LNCaP clone FGC (cell line): ENCODE measurements around the gene XRCC4.

Experiments used
- DNase-seq: peaks from one replicate; pipeline ENCODE4 v3.0.0-alpha.2; 2011; ENCODE audit warnings: low read depth
- H3K4me3 ChIP-seq: 2 replicates; pipeline ENCODE4 v1.5.1; 2011; ENCODE audit warnings: mild to moderate bottlenecking, low read depth, low read length, control low read depth
- CTCF ChIP-seq: IDR thresholded peaks from 2 replicates; pipeline ENCODE4 v1.5.1; 2012; ENCODE audit warnings: mild to moderate bottlenecking; ENCODE audit not compliant: control insufficient read depth, insufficient read depth; ENCODE audit errors: extremely low read depth

The XRCC4 gene

DNA sequence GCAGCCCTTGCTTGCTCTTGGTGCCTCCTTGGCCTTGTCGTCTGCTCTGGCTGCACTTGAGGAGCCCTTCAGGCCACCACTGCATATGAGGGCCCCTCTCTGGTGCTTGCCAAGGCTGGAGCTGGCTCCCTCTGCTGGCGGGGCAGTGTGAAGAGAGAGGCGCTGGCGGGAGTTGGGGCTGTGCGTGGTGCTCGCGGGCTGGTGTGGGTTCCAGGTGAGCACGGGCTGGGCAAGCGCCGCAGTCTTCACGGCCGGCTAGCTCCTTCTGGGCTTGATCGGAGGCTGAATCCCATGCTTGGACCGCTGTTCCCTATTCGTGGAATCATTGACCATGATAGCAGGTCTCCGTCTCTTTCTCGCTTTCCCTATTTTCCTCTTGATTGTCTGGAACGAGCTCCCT, 56.5 kb downstream of the XRCC4 start:
- H3K4me3 ChIP-seq: no peak overlapping the region
- no peak for DNase-seq
- TF ChIP-seq CTCF: no peak

DNA sequence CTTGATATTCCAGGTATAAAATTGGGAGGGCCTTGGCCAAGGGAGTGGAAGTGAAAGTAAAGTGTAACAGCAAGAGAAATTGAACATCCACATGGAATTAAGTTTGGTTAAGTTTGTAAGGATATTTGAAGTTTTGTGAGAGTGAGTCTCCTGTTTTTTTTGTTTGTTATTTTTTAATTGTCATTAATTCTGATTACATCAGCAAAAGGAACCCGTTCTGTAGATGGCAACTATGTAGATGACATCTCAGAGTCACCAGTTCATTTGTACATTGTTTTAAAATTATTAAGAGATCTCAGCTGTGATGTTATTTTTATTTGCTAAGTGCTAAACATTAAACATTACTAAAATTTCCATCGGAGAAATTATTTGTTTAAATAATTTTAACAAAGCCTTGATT, 65.2 kb downstream of the XRCC4 start:
- H3K4me3 ChIP-seq: no peak overlapping the region
- DNase-seq: no peak
- TF ChIP-seq CTCF: no peak

- DNase-seq: no peak
- TF ChIP-seq CTCF: no peak
- H3K4me3 ChIP-seq: no peak overlapping the region
Observed at GRCh38 chr5:83145241-83145640, 67.9 kb downstream of the XRCC4 start.

DNA sequence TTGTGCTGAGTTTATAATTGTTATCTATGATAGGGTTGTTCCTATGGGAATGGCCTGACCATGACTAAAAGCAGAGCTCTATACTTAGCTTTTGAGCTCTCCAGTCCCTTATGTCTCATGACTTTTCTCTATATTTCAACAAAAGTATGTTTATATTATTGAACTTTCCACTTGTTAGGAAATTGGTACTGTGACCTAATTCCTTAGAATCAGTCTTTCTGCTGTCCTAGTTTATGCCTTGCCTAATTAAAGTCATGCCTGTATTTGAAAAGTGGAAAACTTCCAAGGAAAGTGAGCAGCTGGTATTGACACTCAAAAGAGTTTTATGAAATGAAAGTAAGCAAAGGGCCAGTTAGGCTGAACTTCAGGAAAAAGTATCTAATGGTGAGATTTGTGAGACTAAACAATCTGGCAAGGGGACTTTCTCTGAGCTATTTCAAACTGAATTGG, 68.6 kb downstream of the XRCC4 start:
- no peak overlapping the region for H3K4me3 ChIP-seq
- DNase-seq: no peak
- TF ChIP-seq CTCF: no peak

DNA sequence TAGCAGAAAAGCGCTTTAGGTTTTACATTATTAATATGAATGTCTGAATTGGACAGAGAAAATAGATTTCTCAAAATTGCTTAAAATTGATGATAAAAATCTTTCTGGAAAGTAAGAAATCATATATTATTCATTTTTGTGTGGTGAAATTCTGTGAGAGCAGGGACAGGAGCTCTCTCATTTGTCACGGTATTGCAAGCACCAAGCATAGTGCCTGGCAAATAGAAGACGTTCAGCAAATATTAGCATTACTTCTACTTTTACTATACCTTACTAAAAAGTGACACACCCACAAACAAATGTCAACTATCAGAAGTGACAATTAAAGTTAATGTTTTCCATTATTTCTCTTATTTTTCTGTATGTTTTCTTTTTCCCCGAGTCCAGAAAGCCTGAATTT, 69.1 kb downstream of the XRCC4 start:
- no peak overlapping the region for H3K4me3 ChIP-seq
- TF ChIP-seq CTCF: no peak
- DNase-seq: no peak

- no peak overlapping the region for H3K4me3 ChIP-seq
- no peak for DNase-seq
Observed at GRCh38 chr5:83147593-83147992, 70.2 kb downstream of the XRCC4 start.

More at GRCh38 chr5:83147593-83147992, 70.2 kb downstream of the XRCC4 start:
- no peak for TF ChIP-seq CTCF
